GM12865 (cell line): Measurements from ENCODE around the gene PUM1.

Experiments used
- DNase-seq: peaks from one replicate; pipeline ENCODE4 v3.0.0; 2010; ENCODE audit warnings: low read depth
- H3K4me3 ChIP-seq: 2 replicates; pipeline ENCODE4 v1.5.1; 2011; ENCODE audit warnings: mild to moderate bottlenecking, low read depth, low read length, control low read depth
- CTCF ChIP-seq: IDR thresholded peaks from 2 replicates; pipeline ENCODE4 v1.5.1; 2011; ENCODE audit warnings: low read length, control low read depth, low read depth, inconsistent platforms; ENCODE audit not compliant: insufficient read depth; ENCODE audit errors: missing control alignments

Gene PUM1

GRCh38 chr1:30928789-30929134, 136.8 kb downstream of the PUM1 start:
- no peak for TF ChIP-seq CTCF
- no peak for DNase-seq
- H3K4me3 ChIP-seq, result no peak overlapping the region

- H3K4me3 ChIP-seq, result no peak overlapping the region
- DNase-seq, result no peak
- TF ChIP-seq CTCF, result no peak
Measured at GRCh38 chr1:30928171-30928570, 137.3 kb downstream of the PUM1 start.

- DNase-seq, result no peak
- no peak for TF ChIP-seq CTCF
- no peak overlapping the region for H3K4me3 ChIP-seq
Measured at GRCh38 chr1:30927448-30927847, 138.1 kb downstream of the PUM1 start.

GRCh38 chr1:30923597-30923996, 141.9 kb downstream of the PUM1 start:
- TF ChIP-seq CTCF, result no peak
- H3K4me3 ChIP-seq, result no peak overlapping the region
- DNase-seq, result no peak

GRCh38 chr1:30920827-30921226, 144.7 kb downstream of the PUM1 start:
- no peak overlapping the region for H3K4me3 ChIP-seq
- no peak for DNase-seq
- no peak for TF ChIP-seq CTCF

- TF ChIP-seq CTCF, result no peak
- H3K4me3 ChIP-seq, result no peak overlapping the region
- no peak for DNase-seq
Measured at GRCh38 chr1:30919025-30919881, 146.3 kb downstream of the PUM1 start.

- no peak for DNase-seq
- TF ChIP-seq CTCF, result no peak
Measured at GRCh38 chr1:30916296-30916695, 149.2 kb downstream of the PUM1 start.

More at GRCh38 chr1:30916296-30916695, 149.2 kb downstream of the PUM1 start:
- no peak overlapping the region for H3K4me3 ChIP-seq
